ENCODE data around the gene FAM120A.
A peak's percentile ranks its signal among the peaks of the same experiment; 100 is the strongest.

FAM120A gene

DNA sequence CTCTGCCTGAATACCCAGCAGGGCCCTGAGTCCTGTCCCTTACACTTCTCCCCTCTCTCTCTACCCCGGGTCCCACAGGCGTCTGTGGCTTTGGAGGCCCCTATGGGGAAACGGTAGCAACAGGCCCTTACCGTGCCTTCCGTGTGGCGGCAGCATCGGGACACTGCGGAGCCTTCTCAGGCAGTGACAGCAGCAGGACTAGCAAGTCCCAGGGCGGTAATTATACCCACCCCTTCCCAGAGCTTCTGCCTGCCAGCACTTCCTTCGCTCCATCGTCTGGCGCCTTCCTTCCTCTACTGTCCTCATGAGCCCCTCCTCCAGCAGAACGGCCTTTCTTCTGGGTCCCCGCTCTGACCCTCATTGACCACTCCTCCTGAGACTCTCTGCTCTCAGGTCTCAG, 107.0 kb downstream of the FAM120A start:
- no peak for DNase-seq (ENCODE audit: low read depth, low spot score)

DNA sequence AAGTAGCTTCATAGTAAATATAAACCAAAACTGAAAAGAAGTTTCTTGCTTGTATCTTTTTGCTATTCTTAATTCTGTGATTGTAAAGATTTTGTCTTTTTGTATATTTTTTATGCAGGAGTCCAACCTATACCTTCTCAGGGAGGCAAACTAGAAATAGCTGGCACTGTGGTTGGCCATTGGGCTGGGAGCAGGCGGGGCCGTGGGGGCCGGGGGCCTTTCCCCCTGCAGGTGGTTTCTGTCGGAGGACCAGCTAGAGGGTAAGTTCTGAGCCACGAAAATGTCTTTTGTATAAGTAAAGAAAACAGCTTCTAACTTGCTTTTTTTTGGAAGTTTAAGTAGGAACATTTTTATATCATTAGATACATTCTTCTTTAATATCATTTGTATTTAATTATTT, 109.5 kb downstream of the FAM120A start:
- DNase-seq (ENCODE audit: low read depth, low spot score), result no peak

DNA sequence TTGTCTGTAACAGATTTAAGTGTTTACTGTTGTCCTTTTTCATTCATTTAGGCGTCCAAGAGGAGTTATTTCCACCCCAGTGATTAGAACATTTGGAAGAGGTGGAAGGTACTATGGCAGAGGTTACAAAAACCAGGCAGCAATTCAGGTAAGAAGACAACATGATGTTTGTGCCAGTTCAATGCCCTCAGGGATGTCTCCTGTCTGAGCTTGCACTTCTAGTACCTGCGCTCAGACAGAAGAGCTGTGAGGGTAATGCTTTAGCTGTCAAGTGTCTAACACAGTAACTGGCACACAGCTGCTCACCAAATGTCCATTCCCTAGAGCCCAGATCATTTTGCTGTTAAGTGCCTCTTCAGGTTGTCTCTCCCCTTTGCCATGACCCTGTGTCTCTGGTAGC, 110.7 kb downstream of the FAM120A start:
- DNase-seq (ENCODE audit: low read depth, low spot score), result no peak

DNA sequence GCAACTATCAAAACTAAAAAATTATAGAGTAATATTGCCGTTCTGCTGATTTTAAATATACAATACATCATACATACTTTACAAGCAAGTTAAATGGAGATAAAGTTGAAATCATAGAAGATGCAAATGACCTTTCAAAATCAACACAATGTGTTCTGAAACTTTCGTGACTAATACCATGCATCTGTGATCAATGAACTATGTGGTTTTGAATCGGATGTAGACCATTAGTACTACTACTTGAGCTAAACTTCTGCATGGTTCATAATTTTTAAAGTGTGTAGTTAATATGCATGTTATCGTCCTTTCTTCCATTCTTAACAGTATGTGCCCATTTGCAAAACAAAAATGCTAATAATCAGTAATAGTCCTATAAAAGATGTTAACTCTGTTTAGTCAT, 113.6 kb downstream of the FAM120A start:
- no peak for DNase-seq (ENCODE audit: low read depth, low spot score)

DNA sequence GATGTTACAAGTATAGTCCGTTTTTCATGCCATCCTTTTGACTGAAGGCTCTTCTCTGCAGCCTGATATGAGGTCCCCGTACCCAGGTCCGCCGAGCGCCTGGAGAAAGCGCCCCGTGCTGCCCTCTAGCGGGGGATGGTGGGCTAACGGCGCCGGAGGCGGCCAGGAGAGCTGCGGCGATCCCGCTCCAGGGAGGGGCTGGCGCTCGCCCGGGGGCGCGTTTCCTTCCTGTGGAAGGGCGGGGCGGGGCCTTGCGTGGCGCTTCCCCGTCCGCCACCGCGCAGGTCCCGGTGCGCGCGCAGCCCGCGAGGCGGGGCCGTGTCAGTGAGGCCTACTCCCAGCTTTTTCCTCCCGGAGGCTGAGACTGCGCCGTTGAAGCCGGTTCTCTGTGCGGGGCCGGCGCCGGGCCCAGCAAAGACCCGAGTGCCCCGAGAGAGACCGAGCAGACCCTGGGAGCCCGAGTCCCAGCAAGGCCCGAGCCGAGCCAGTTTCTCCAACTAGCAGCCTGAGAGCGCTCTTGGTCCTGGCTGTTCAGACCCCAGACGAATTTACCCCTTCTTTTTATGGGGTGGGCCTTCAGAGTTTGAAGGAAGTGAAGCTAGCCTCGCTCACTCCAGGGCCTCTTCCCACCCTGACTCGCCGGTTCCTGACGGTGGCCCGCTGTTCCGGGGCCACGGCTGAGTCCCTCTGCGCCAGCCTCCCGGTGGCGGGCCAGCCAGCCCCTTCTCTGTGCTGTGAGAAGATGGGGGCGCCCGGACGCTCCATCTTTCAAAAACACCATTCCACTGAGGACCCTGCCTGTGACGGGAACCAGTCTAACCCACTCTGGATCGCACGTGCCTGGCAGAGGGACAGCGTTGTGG, 115.2 kb downstream of the FAM120A start:
- DNase-seq (ENCODE audit: low read depth, low spot score), result peak; percentile 28

DNA sequence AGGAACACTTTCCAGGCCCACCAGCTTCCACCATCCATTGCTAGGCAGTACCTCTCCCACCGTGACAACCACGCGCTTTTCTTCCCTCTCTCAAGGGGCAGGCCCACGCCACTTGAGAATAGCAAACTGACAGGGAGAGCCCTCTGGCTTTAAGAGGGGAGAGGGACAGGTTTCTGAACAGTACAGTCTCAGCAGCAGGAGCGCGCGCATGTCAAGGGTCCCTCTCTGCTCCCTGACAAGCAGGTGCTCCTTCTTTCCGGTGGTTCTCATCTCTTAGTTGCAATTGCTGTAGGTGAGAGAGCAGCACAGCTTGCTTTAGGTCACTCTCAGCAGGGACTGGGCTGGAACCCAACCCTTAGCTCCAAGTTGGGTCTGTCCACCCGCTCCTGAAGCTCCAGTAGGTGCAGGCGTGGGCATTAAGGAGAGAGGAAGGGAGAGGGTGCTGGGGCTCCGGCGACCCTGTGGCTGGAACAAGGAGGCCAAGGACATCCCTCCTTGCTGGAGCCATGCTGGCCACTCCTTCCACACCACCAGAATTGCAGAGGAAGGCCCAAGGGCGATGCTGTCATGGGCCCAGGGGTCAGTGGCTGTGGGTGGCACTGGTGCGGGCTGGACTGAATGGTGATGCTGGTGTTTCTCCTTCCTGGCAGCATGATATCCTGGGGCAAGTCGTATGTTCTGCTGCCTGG, 115.9 kb downstream of the FAM120A start:
- no peak for DNase-seq (ENCODE audit: low read depth, low spot score)

DNA sequence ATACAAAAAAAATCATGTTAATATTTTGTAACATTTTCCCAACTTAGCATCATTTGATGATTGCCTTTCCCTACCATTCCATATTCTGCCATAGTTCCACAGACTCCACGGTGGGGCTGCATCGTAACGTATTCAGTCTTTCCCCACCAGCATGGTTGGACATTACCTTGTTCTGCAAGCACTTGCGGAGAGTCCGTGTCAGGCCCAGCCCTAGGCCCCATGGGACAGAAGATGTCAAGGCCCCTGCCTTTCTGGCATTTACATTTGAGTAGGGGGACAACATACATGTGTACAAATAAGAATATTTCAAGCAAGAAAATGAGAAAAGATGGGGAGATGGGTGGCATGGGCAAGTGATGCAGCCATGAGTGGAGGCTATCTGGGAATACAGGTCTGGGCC, 116.7 kb downstream of the FAM120A start:
- no peak for DNase-seq (ENCODE audit: low read depth, low spot score)

DNA sequence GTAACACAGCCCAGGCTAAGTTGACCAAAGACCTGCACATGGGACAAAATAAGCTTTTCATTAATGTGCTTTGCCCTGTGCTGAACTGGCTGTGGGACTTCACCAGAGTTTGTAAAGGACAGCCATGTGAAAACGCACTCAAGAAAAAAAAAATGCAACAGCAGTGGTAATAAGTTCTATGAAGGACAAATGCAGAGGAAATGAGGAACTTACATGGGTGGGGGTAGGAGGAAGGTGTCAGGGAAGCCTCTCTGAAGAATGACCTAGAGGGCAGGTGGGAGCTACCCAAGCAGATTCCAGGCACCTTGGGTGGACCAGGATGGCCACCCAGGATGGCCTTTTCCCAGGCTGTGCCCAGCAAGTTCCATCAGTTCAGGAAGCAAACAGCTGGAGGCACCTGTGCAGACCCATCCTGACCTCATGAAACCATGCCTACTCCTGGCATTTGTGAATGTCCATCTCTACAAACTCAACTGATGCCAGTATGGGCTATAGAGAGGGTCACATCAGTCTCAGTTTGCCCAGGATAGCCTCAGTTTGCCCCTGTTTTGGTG, 118.2 kb downstream of the FAM120A start:
- no peak for DNase-seq (ENCODE audit: low read depth, low spot score)

DNA sequence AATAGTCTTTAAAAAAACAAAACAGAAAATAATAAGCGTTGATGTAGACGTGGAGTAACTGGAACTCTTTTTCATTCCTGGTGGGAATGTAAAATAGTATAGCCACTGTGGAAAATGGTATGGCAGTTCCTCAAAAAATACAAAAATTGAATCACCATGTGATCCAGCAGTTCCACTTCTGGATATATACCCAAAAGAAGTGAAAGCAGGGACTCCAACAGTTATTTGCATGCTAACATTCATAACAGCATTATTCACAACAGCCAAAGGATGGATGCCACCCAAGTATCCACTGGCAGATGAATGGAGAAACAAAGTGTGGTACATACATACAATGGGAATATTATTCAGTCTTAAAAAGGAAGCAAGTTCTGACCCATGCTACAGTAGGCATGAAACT, 120.7 kb downstream of the FAM120A start:
- no peak for DNase-seq (ENCODE audit: low read depth, low spot score)

DNA sequence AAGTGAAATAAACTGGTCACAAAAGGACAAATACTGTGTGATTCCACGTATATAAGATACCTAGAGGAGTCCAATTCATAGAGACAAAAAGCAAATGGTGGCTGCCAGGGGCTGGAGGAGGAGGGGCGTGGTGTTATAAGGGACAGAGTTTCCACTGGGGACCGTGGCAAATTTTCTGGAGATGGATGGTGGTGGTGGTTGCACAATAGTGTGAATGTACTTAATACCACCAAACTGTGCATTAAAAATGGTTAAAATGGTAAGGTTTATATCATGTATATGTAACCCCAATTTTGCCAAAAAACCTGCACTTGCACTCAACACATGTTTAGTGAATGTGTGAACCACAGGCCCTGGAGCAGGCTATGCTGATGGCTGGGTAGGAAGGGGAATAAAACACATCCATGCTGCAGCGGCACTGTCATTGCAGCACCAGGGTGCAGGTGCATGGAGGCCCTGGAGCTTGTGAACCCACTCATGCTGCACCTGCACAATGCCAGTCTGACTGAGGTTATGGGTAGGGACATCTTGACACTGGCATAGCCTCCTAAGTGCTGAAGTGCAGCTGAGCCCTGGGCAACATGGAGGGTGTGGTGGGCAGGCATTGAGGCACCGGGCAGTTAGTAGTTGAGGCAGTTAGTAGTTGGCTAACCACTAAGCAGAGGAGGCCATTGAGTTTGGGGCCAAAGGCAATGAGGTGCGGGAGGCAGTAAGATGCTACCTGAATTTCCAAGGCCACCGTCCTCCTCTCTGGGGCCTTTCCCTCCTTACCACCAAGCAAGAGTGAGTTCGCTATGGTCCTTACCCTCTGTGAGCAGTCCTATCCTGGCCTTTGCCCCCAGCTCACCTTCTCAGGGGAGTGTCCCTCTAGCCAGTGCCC, 121.4 kb downstream of the FAM120A start:
- no peak for DNase-seq (ENCODE audit: low read depth, low spot score)

DNA sequence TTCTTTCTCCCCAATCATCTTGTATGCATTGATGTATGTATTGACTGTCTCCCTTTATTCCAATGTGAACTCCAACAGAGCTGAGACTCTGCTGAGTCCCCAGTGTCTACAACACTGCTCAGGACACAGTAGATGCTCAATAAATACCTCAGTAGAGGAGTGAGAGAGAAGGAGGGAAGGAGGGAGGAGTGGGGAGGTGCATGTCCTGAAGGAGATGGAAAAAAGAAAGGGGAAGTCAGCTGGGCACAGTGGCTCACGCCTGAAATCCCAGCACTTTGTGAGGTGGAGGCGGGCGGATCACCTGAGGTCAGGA, 122.0 kb downstream of the FAM120A start:
- no peak for DNase-seq (ENCODE audit: low read depth, low spot score)

DNA sequence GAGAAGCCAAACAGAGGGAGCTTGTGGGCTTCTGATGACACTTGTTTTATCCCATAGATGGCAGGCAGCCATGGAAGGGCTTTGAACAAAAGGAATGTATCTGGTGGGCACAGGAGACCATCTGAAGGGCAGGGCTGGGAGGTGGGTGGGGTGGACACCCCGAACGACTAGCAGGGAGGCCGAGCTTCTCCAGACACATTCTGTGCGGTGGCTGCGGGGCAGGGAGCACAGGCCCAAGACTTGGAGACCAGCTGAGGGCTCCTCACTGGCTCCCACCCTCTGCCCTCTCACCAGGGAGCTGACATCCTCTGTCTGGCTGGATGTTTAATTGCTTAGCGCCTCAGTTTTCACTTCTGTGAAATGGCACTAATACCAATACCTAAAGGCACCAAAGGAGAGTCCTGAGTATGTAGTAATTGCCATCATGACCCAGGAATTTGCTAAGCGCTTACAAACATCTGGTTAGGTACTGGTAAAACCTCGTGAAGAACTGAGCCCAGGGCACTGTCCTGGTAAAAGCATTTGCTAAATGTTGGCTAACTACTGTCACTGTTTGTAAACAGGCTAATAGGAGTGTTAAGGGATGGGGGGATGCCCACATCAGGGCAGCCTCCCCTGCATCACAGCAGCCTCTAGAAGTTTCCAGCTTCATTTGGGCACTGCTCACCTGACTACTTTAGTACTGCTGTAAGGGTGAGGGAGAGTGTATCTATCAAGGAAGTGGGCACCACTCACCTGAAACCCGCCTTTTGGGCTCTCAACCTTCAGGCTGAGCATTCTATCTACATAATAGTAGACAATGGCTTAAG, 122.8 kb downstream of the FAM120A start:
- DNase-seq (ENCODE audit: low read depth, low spot score), result no peak

DNA sequence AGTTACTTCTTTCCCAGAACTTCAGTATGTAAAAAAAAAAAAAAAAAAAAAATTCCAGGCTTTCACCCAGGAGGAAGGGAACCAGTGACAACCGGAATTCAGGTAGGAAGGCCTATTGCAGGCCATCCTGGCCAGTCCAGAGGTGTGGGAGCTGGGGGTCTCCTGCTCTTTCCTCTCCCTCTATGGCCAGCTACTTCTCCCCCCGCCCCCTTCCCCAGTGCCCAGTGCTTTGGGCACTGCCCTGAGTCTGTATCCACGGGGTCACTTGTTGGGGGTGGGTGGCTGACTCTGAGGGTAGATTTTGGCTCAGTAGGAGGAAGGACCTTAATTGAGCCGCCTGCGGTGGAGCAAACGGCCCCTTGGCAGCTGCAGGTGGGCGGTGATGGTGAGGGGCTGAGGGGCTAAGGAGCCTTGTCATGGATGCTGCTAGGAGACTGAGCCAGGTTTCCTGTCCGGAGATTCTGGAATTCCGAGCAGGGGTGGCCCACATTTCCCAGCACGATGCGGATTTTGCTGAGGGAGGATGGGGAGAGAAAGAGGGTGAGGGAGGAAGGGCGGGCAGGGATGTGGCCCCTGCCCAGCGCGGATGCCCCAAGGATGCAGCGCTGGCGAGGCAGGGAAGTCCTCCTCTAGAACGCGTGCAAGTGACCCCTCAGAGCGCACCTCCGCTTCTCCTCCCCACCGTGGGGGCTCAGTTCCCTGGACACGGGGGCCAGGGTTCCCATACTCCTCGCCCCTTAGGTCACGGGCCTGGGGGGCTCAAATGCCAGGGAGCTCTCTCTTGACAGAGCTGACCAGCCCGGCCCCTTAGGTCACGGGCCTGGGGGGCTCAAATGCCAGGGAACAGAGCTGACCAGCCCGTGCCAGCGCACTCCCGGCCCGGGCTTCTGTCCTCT, 123.7 kb downstream of the FAM120A start:
- DNase-seq (ENCODE audit: low read depth, low spot score), result no peak

DNA sequence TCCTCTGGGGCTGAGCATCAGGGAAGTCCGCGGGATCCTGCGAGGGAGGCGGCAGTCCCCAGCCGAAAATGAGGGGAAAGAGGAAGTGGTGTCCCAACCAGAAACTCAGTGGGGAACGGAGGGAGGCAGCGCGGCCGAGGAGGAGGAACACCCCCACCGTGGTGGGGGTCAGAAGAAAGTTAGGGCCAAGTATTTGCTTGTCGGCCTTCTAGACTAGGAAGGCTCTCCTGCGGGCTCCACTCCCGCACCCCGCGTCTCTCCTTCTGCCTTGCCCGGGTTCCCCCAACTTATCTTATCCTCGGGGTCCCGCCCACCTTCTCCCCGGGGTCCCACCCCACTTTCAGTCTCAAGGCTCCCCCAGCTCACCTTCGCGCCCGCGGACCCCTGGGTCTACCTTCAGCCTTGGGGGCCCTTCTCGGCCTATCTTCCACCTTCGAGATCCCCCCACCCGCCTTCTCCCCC, 124.3 kb downstream of the FAM120A start:
- DNase-seq (ENCODE audit: low read depth, low spot score), result no peak

DNA sequence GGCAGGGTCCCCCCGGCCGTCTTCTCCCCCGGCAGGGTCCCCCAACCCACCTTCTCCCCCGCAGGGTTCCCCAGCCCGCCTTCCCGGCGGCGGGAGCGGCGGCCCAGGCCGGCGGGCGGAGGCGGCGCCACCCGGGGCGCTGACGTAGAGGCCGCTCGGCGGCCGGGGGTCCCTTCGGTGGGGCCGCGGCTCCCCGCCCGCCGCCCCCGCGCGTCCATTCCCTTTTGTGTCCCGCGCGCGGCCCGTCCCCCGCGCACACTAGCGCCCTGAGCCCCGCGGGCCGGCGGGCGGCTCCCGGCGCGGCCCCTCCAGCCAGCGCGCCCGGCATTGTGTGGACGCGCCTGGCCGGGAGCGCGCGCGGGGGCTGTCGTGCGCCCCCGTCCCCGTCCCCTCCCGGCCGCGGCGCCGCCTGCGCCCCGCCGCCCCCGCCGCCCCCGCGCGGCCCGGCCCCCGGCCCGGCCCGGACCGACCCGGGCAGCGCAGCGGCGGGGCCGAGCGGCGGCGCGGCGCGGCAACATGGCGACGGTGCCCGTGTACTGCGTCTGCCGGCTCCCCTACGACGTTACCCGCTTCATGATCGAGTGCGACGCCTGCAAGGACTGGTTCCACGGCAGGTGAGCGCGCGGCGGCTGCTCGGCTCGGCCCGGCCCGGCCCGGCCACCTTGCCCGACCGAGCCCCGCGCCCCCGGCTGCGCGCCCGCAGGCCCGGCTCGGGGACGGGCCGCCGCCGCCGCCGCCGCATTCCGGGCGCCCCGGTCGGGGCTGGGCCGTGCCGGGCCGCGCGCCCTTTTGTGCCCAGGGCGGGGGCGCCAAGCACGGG, 125.0 kb downstream of the FAM120A start, which contains the start of gene PHF2:
Gene PHF2, plus strand, starts transcription at position 327 of the 820 bp plus-strand sequence. Its CDS starts 190 bp downstream, at position 517.
- DNase-seq (ENCODE audit: low read depth, low spot score), result no peak

DNA sequence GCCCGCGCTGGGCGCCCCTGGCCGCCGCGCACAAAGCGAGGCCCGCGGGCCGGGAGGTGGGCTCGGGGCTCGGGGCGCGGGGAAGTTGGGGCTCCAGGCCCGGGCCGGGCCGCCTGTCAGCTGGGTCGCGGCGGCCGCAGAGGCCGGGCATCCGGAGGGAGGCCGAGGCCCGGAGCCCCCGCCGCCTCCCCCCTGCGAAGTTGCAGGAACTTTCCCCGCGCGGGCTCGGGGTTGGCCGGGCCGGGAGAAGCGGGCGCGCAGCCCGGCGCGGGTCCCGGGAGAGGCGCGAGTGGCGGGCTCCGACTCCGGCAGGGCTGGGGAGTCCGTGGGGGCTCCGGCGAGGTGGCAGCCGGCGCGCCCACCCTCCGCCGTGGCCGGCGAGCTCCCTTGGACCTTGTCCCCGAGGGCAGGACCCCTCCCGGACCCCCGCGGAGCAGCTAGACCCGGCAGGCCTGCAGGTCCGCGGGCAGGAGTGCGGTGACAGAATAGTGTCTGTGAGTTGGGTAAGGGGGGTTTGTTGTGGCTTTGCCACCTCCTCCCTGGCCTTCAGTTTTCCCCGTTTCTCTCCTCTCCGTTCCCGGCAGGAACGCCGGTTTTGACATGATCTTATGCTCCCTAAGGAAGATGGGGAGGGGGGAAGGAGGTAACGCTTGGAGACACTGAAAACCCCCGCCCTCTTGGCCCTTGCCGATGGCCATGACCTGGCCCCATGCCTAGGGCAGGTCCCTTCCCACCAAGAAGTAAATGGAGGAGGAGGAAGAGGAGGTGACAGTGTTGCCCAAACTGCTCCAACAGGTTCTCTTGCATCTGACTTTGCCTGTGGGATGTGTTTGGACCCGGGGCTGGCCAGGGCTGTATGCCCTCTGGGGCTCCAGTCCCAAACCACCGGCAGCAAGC, 125.8 kb downstream of the FAM120A start:
- DNase-seq (ENCODE audit: low read depth, low spot score), result no peak

DNA sequence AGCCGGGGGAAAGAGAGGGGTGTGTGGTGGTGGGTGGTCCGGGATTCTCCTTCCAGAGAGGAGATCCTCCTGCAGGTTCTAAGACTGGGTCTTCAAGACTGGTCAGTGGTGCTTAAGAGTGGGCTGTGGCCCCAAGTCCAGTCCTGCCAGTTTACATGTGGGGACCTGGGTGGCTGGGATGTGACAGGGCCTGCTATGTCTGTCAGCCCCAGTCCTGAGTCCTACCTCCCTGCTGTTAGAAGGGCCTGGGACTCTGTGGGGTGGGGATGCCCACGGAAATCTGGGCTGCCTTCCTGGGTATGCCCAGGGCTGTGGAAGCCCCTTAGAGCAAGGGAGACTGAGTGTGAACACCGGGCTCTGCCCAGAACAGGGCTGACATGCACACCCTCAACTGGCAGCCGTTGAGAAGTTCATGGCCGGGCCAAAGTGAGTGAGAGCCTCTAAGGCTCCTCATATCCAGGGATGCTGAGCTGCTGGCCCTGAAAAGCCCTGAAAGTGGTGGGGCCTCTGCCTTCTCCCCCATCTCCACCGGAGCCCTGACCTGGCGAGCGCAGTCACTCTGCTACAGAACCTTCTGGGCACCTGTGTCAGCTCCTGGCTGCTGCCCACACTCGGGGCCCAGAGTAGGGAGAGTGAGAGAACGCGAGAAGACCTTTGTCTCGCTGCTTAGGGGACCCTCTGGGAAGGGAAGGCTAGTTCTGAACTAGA, 126.6 kb downstream of the FAM120A start:
- no peak for DNase-seq (ENCODE audit: low read depth, low spot score)

Data from iPS DF 19.7 (cell line).